HepG2 (cell line): ENCODE measurements around the gene CAMK2N2. TPM values are rescaled to one million over a fixed set of nuclear protein-coding genes. Genes with fewer than 3 reads are reported as not detected.

Source experiments
- AGO2 ChIP-seq: fragments of 200-400 bp; formaldehyde crosslinking; optimal IDR thresholded peaks from 2 replicates; pipeline ENCODE3; 2017; ENCODE audit warnings: mild to moderate bottlenecking, low read depth, low read length, moderate library complexity
- GABPB1 ChIP-seq: IDR thresholded peaks from 2 replicates; pipeline ENCODE4 v1.6.1; 2016; ENCODE audit warnings: mild to moderate bottlenecking, missing genetic modification reagents, moderate library complexity, missing compliant biosample characterization
- HNRNPH1 ChIP-seq: fragments of 200-400 bp; formaldehyde crosslinking; optimal IDR thresholded peaks from 2 replicates; pipeline ENCODE3; 2017; ENCODE audit warnings: mild to moderate bottlenecking, low read depth, low read length
- HNRNPLL ChIP-seq: fragments of 200-400 bp; formaldehyde crosslinking; IDR thresholded peaks from 2 replicates; pipeline ENCODE4 v1.6.1; 2017; ENCODE audit warnings: mild to moderate bottlenecking, low read depth, low read length; ENCODE audit not compliant: poor library complexity, severe bottlenecking
- REST ChIP-seq, 2 experiments: IDR thresholded peaks; 2 replicates each; pipeline ENCODE4 v1.6.1; 2011 to 2012; ENCODE audit warnings: low read length in 2 of 2, borderline replicate concordance in 1 of 2, low read depth in 1 of 2, mild to moderate bottlenecking in 1 of 2, moderate library complexity in 1 of 2
- SP2 ChIP-seq: sonication (generic); formaldehyde crosslinking; IDR thresholded peaks from 2 replicates; pipeline ENCODE4 v1.5.1; 2020; ENCODE audit warnings: mild to moderate bottlenecking, missing genetic modification reagents
- ZNF234 ChIP-seq: sonication (generic); formaldehyde crosslinking; conservative IDR thresholded peaks from 2 replicates; pipeline ENCODE4 v1.5.1; 2020; ENCODE audit warnings: mild to moderate bottlenecking, missing genetic modification reagents
- ZNF263 ChIP-seq: sonication (generic); formaldehyde crosslinking; IDR thresholded peaks from 2 replicates; pipeline ENCODE4 v1.4.0; 2020; ENCODE audit warnings: missing genetic modification reagents
- ZNF276 ChIP-seq: sonication (generic); formaldehyde crosslinking; IDR thresholded peaks from 2 replicates; pipeline ENCODE4 v1.4.0; 2020; ENCODE audit warnings: mild to moderate bottlenecking, low read depth, missing genetic modification reagents
- ZNF414 ChIP-seq: sonication (generic); formaldehyde crosslinking; IDR thresholded peaks from 2 replicates; pipeline ENCODE4 v1.5.0; 2020; ENCODE audit warnings: missing genetic modification reagents
- polyA plus RNA-seq, 8 experiments: library from polyadenylated mRNA; depleted of rRNA in 3 of 8; stranded (reverse) in 7 of 8; unstranded in 1 of 8; fragments of >200 nt; fragmentation: Illumina TruSeq in 4 of 8; extraction: Trizol in 4 of 8; gene quantifications; 2 replicates each; pipeline versions ENCODE4 v1.2.1 to v1.2.3, GENCODE V29; 2011 to 2016; ENCODE audit warnings: low read depth in 4 of 8, missing spikeins in 1 of 8, mixed read lengths in 1 of 8; ENCODE audit not compliant: insufficient read depth in 1 of 8
- total RNA-seq, 5 experiments: library from RNA; depleted of rRNA; stranded (reverse); fragments of >200 nt; fragmentation: Illumina TruSeq; extraction: Trizol; gene quantifications; 2 replicates each; pipeline ENCODE4 v1.2.3, GENCODE V29; 2016; ENCODE audit warnings: low read depth in 1 of 5

The CAMK2N2 gene
- total and polyA plus RNA-seq, 2 of the 13 experiments (the other 11 are each of a cell fraction or from before 2014, with no cell fraction given): 0.12 to 0.27 TPM

- TF ChIP-seq ZNF263 (CRISPR knock-in tag) (0 out of 2 replicates have a peak, but pooled peaks have one; percentile 29), AGO2 (peak; percentile 1), GABPB1 (0 out of 2 replicates have a peak, but pooled peaks have one; percentile 16), HNRNPLL (peak; percentile 32), HNRNPH1 (no peak), REST (IDR thresholded peaks at IDR 0.05; ENCODE audit: borderline replicate concordance in 1 of 2, low read depth in 1 of 2, low read length in 2 of 2) (0 out of 4 replicates have a peak, but pooled peaks of 1 of the 2 experiments have one; percentile 20), ZNF276 (no peak), ZNF414 (CRISPR knock-in tag) (no peak), SP2 (CRISPR knock-in tag) (no peak), ZNF234 (no peak)
- TF ChIP-seq, all 625 proteins: peak for 10
Measured at GRCh38 chr3:184260724-184261269, 556 bp downstream of the CAMK2N2 start (continued).
